Sigmoid colon (tissue), 4 donors: ENCODE results near the gene SRP68.

Source experiments
- EP300 ChIP-seq, 4 donors: sonication (generic); formaldehyde crosslinking; IDR thresholded peaks; one replicate each; pipeline ENCODE4 v1.6.1; 2017; ENCODE audit warnings: antibody characterized with exemption in 4 of 4
- POLR2A ChIP-seq, 2 donors: fragments of 450-650 bp; IDR thresholded peaks; one replicate each; pipeline ENCODE4 v1.6.1; 2016; ENCODE audit warnings: antibody characterized with exemption in 2 of 2, mild to moderate bottlenecking in 2 of 2, moderate library complexity in 2 of 2
- TF ChIP-seq, protein P1 (sequence below), 4 experiments: fragments of 450-650 bp in 3 of 4; fragments of 200-600 bp in 1 of 4; IDR thresholded peaks; one replicate each; pipeline ENCODE4 v1.5.1; 2016 to 2019; ENCODE audit warnings: antibody characterized with exemption in 4 of 4, mild to moderate bottlenecking in 3 of 4, moderate library complexity in 2 of 4

DNA sequence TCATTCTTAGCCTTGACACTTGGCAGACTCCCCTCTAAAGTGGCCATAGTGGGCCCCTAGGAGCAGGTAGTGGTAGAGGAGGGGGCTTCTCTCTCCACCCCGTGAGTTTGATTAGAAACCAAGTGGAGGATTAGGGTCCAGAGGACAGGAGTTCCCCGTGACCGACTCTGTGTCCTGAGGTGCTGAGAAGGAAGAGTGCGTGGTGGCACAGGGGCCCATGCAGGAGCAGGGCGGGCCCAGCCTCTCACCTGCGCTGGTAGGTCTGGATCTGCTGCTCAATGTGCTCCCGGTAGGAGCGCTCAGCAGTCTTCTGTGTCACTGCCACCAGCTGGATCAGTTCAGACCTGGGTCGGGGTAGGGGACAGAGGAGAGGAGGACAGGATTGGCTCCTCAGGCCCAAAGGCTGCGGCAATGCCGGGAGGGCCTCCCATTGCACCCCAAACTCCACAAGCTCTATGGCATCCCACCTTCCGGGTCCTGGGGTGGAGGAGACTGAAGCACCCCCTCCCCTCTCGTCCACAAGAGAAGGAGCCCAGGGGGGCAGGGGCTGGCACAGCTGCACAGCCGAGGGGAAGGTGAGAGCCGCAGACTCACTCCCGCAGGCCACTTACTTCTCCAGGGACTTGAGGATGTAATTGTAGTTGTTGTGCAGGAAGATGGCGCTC lies 12.9 kb upstream of the SRP68 start:
- TF ChIP-seq POLR2A (IDR thresholded peaks at IDR 0.05) (no peak), EP300 (IDR thresholded peaks at IDR 0.05) (no peak)
- TF ChIP-seq, protein P1, sequence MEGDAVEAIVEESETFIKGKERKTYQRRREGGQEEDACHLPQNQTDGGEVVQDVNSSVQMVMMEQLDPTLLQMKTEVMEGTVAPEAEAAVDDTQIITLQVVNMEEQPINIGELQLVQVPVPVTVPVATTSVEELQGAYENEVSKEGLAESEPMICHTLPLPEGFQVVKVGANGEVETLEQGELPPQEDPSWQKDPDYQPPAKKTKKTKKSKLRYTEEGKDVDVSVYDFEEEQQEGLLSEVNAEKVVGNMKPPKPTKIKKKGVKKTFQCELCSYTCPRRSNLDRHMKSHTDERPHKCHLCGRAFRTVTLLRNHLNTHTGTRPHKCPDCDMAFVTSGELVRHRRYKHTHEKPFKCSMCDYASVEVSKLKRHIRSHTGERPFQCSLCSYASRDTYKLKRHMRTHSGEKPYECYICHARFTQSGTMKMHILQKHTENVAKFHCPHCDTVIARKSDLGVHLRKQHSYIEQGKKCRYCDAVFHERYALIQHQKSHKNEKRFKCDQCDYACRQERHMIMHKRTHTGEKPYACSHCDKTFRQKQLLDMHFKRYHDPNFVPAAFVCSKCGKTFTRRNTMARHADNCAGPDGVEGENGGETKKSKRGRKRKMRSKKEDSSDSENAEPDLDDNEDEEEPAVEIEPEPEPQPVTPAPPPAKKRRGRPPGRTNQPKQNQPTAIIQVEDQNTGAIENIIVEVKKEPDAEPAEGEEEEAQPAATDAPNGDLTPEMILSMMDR (IDR thresholded peaks at IDR 0.05) = no peak
